Transverse colon (tissue), 4 donors: ENCODE results near the gene XCR1. TPM values are rescaled to one million over a fixed set of nuclear protein-coding genes. Genes with fewer than 3 reads are reported as not detected.

Experiments
- DNase-seq: peaks from one replicate; pipeline ENCODE4 v3.0.0-alpha.2; 2019
- H3K27ac ChIP-seq, 4 donors: fragments of 200-600 bp; sonication (generic); 2 replicates each; pipeline ENCODE4 v1.5.1; 2016 to 2018; ENCODE audit warnings: inconsistent platforms in 4 of 4
- H3K27me3 ChIP-seq: fragments of 200-600 bp; sonication (generic); 2 replicates; pipeline ENCODE4 v1.5.1; 2017; ENCODE audit warnings: inconsistent platforms
- H3K36me3 ChIP-seq, 4 donors: fragments of 200-600 bp; sonication (generic); 2 replicates each; pipeline ENCODE4 v1.5.1; 2017 to 2019; ENCODE audit warnings: inconsistent platforms in 4 of 4
- H3K4me1 ChIP-seq, 4 donors: fragments of 200-600 bp; sonication (generic); 2 replicates each; pipeline ENCODE4 v1.5.1; 2017 to 2020; ENCODE audit warnings: inconsistent platforms in 4 of 4
- H3K4me3 ChIP-seq, 4 donors: fragments of 200-600 bp; sonication (generic); 1 replicate in 1 of 4; 2 replicates in 3 of 4; pipeline versions ENCODE4 v1.5.1 to v1.6.1; 2017 to 2019; ENCODE audit warnings: inconsistent platforms in 4 of 4
- H3K9me3 ChIP-seq, 2 donors: fragments of 200-600 bp; sonication (generic); 2 replicates each; pipeline ENCODE4 v1.5.1; 2017 to 2019; ENCODE audit warnings: inconsistent platforms in 2 of 2
- EP300 ChIP-seq: sonication (generic); formaldehyde crosslinking; IDR thresholded peaks from one replicate; pipeline ENCODE4 v1.6.1; 2017; ENCODE audit warnings: antibody characterized with exemption, low read depth
- POLR2A ChIP-seq: fragments of 450-650 bp; IDR thresholded peaks from one replicate; pipeline ENCODE4 v1.6.1; 2016; ENCODE audit warnings: antibody characterized with exemption, mild to moderate bottlenecking, moderate library complexity
- POLR2AphosphoS5 ChIP-seq, 3 donors: sonication (generic); formaldehyde crosslinking; IDR thresholded peaks; one replicate each; pipeline ENCODE4 v1.6.1; 2016; ENCODE audit warnings: antibody characterized with exemption in 3 of 3
- WGBS, 2 donors: methylation state at CpG; one replicate each; pipeline ENCODE4 v1.1.5; 2018; ENCODE audit warnings: low coverage in 1 of 2; 5-methylcytosine and 5-hydroxymethylcytosine counted together
- in situ Hi-C, 4 donors: fragments of 200-750 bp; cut with MboI; loops; one replicate each; pipeline versions ENCODE4 v1.15.0 to v1.15.1; 2017; ENCODE audit warnings: low sequenced_read_pairs in 3 of 4, low pct_ligation_motif_present in 1 of 4, low pct_unique_long_range_greater_than_20kb in 1 of 4
- intact Hi-C: fragments of 100-400 bp; cut with DNase I; formaldehyde crosslinking; loops from one replicate; pipeline ENCODE4 v1.15.1; 2023; ENCODE audit warnings: low total_unique reads
- total RNA-seq, 4 donors: library from RNA; depleted of rRNA; stranded (reverse); fragments of >200 nt; gene quantifications; one replicate each; pipeline ENCODE4 v1.1.0, GENCODE V29; 2016
- TF ChIP-seq, protein P1 (sequence below), 5 experiments: fragments of 200-600 bp in 3 of 5; fragments of 450-650 bp in 2 of 5; sonication (generic) in 3 of 5; IDR thresholded peaks; 1 replicate in 2 of 5; 2 replicates in 3 of 5; pipeline ENCODE4 v1.5.1; 2016 to 2017; ENCODE audit warnings: antibody characterized with exemption in 5 of 5, inconsistent platforms in 3 of 5, mild to moderate bottlenecking in 2 of 5, moderate library complexity in 1 of 5

Gene XCR1
- total RNA-seq, 4 donors from 2014 or later: 0.14 to 0.32 TPM; not detected in 2

DNA sequence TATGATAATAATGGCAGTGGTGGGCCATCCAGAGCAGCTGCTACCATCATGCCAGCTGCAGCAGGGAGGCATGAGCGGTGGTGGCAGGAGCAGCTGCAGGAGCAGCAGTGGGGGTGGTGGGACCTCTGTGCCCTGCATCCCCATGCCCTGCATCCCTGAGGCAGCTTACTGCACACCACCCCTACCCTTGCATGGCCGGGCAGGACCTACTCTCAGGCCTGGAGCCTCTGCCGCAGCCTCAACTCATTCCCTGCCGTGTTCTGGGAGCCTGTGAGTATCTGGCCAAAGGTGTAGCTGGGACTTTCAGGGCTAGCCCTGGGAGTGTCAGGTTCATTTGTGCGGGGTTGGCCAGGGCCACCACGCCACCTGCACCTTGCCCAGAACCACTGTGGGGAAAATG lies 3.3 kb upstream of the XCR1 start:
- H3K27ac ChIP-seq: no peak overlapping the region
- no peaks in the 10 kb centered on the region for H3K4me1 ChIP-seq
- H3K36me3 ChIP-seq: no peaks in the 10 kb centered on the region
- no peaks in the 10 kb centered on the region for H3K27me3 ChIP-seq
- intact Hi-C loops (no loop called here), in situ Hi-C loops (no loop called here)
- 95% methylated on average over 6 of the region's 6 CpGs; no CpG with 5 or more reads in 1 of the 2 donors for WGBS, 2 donors
- TF ChIP-seq EP300 (no peak), POLR2AphosphoS5 (IDR thresholded peaks at IDR 0.05) (no peak), POLR2A (no peak)
- TF ChIP-seq, protein P1, sequence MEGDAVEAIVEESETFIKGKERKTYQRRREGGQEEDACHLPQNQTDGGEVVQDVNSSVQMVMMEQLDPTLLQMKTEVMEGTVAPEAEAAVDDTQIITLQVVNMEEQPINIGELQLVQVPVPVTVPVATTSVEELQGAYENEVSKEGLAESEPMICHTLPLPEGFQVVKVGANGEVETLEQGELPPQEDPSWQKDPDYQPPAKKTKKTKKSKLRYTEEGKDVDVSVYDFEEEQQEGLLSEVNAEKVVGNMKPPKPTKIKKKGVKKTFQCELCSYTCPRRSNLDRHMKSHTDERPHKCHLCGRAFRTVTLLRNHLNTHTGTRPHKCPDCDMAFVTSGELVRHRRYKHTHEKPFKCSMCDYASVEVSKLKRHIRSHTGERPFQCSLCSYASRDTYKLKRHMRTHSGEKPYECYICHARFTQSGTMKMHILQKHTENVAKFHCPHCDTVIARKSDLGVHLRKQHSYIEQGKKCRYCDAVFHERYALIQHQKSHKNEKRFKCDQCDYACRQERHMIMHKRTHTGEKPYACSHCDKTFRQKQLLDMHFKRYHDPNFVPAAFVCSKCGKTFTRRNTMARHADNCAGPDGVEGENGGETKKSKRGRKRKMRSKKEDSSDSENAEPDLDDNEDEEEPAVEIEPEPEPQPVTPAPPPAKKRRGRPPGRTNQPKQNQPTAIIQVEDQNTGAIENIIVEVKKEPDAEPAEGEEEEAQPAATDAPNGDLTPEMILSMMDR (IDR thresholded peaks at IDR 0.05): no peak
- peaks cover 0 to 5% of the 10 kb centered on the region in 2 donors for H3K9me3 ChIP-seq
- DNase-seq: no peak
- H3K4me3 ChIP-seq: no peak overlapping the region

DNA sequence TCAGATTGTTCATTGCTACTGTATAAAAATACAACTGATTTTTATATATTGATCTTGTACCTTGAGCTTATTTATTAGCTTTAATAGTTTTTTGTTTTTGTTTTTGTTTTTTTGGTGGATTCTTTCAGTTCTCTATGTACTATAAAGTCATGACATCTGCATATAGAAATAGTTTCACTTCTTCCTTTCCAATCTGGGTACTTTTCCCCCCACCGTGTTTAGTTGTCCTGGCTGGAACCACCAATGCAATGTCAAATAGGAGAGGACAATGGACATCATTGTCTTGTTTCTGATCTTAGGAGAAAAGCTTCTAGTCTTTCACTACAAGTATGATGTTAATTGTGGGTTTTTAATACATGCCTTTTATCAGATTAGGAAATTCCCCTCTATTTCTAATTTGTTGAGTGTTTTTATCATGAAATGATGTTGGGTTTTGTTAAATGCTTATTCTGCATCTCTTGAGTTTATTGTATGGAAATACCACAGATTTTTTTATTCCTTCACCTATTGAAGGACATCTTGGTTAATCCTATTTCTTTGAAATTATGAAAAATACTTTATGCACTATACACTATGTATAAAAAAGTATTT lies 2.8 kb upstream of the XCR1 start:
- no peak overlapping the region for H3K4me3 ChIP-seq
- 60 to 67% methylated on average over 1 of the region's 1 CpG for WGBS, 2 donors
- intact Hi-C loops (no loop called here), in situ Hi-C loops (no loop called here)
- no peak for DNase-seq
- H3K9me3 ChIP-seq: peaks cover 0 to 5% of the 10 kb centered on the region in 2 donors
- H3K36me3 ChIP-seq: no peaks in the 10 kb centered on the region
- H3K27me3 ChIP-seq: no peaks in the 10 kb centered on the region
- H3K27ac ChIP-seq: no peak overlapping the region
- TF ChIP-seq POLR2AphosphoS5 (IDR thresholded peaks at IDR 0.05) (no peak), POLR2A (no peak), EP300 (no peak)
- TF ChIP-seq, protein P1 (IDR thresholded peaks at IDR 0.05): no peak
- H3K4me1 ChIP-seq: no peaks in the 10 kb centered on the region

DNA sequence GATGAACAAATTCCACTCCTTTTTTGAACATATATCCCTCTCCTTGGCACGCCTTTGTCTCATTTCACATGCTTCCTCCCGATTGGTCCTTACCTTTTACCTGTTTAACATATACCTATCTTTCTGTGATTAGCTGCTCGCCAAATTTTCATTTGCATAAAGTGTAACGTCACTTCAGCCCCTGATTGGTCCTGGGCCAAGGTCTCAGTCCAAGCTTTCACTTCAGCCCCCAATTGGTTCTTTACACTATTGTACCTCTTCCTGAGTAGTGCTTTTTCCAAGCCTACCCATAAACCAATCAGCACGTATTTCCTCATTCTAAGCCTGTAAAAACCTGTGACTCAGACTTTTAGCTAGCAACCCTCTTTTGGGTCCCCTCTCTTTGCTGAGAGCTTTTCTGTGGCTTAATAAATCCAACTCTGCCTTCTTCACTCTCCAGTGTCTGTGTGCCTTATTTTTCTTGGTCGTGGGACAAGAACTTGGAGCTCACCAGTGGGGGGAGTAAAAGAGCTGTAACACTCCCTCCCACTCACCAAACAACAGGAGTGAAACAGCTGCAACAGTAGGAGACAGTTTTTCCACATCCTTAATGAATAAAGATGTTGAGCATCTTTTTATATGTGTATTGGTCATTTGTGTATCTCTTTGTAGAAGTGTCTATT lies 584 bp upstream of the XCR1 start:
- no peak overlapping the region for H3K4me3 ChIP-seq
- intact Hi-C loops: no loop called here
- no peak overlapping the region for H3K27ac ChIP-seq
- in situ Hi-C loops: no loop called here
- 81% methylated on average over 6 of the region's 6 CpGs for WGBS, 2 donors
- DNase-seq: no peak
- H3K36me3 ChIP-seq: no peaks in the 10 kb centered on the region
- H3K4me1 ChIP-seq: no peaks in the 10 kb centered on the region
- peaks cover 0 to 5% of the 10 kb centered on the region in 2 donors for H3K9me3 ChIP-seq
- TF ChIP-seq EP300 (no peak), POLR2A (no peak), POLR2AphosphoS5 (IDR thresholded peaks at IDR 0.05) (no peak)
- no peaks in the 10 kb centered on the region for H3K27me3 ChIP-seq

DNA sequence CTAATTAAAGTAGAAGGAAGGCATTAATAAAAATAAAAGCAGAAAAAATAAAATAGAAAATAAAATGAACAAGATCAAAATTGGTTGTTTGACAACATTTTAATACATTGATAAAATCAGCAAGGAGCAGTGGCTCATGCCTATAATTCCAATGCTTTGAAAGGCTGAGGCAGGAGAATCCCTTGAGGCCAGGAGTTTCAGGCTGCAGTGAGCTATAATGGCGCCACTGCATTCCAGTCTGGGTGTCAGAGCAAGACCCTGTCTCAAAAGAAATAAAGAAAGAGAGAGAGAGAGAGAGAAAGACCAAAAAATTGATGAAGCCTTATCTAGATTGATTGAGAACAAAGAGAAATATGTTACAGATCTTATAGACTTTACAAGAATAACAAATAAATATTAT lies 2.1 kb downstream of the XCR1 start:
- in situ Hi-C loops (no loop called here), intact Hi-C loops (no loop called here)
- no peak overlapping the region for H3K4me3 ChIP-seq
- TF ChIP-seq, protein P1 (IDR thresholded peaks at IDR 0.05): no peak
- TF ChIP-seq POLR2AphosphoS5 (IDR thresholded peaks at IDR 0.05) (no peak), EP300 (no peak), POLR2A (no peak)
- H3K4me1 ChIP-seq: no peaks in the 10 kb centered on the region
- 88% methylated on average over 1 of the region's 1 CpG for WGBS, 2 donors
- no peak for DNase-seq
- H3K9me3 ChIP-seq: peaks cover 0 to 5% of the 10 kb centered on the region in 2 donors
- no peak overlapping the region for H3K27ac ChIP-seq
- H3K36me3 ChIP-seq: no peaks in the 10 kb centered on the region
- H3K27me3 ChIP-seq: no peaks in the 10 kb centered on the region
